Measurements from ENCODE around the gene IL10.

Gene IL10

DNA sequence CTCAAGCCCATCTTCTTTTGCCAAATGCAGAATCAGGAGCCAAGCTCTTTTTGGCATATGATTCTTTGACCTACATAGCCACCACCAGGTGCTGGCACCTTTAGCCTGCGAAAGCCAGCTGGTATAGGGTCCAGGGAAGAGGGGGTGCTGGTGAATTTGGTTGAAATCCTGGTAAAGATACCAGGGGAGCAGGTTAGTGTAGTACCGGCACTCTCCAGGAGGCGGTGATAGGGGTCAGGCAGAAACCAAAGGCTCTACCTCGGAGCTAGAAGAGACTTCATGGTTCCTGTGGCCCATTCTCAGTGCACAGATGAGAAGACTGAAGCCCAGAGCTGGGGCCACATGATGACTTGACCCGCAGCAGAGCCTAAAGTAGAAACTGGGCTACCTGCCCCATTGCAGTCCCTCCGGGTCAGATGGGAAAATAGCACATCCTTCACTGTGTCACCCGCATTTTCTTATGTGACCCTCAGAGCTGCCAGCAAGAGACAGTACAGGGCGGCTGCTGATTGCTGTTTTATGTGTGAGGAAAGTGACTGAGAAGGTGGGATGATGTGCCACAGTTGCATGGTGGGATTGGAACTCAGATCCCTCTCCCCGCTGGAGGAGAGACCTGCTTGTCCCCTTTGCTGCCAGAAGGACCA, 37.7 kb downstream of the IL10 start:
- Histone ChIP-seq H3K4me3 (ENCODE audit: low read depth, low read length) (no peak overlapping the region), H3K4me1 (peaks cover 4% of the 10 kb centered on the region), H3K9me3 (no peaks in the 10 kb centered on the region), H3K36me3 (peaks cover 2% of the 10 kb centered on the region), H3K27me3 (no peaks in the 10 kb centered on the region)
- TF ChIP-seq, protein P1, sequence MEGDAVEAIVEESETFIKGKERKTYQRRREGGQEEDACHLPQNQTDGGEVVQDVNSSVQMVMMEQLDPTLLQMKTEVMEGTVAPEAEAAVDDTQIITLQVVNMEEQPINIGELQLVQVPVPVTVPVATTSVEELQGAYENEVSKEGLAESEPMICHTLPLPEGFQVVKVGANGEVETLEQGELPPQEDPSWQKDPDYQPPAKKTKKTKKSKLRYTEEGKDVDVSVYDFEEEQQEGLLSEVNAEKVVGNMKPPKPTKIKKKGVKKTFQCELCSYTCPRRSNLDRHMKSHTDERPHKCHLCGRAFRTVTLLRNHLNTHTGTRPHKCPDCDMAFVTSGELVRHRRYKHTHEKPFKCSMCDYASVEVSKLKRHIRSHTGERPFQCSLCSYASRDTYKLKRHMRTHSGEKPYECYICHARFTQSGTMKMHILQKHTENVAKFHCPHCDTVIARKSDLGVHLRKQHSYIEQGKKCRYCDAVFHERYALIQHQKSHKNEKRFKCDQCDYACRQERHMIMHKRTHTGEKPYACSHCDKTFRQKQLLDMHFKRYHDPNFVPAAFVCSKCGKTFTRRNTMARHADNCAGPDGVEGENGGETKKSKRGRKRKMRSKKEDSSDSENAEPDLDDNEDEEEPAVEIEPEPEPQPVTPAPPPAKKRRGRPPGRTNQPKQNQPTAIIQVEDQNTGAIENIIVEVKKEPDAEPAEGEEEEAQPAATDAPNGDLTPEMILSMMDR (IDR thresholded peaks at IDR 0.05; ENCODE audit: low read depth, low read length) = peak; percentile 90
- peak; percentile 79 for DNase-seq

DNA sequence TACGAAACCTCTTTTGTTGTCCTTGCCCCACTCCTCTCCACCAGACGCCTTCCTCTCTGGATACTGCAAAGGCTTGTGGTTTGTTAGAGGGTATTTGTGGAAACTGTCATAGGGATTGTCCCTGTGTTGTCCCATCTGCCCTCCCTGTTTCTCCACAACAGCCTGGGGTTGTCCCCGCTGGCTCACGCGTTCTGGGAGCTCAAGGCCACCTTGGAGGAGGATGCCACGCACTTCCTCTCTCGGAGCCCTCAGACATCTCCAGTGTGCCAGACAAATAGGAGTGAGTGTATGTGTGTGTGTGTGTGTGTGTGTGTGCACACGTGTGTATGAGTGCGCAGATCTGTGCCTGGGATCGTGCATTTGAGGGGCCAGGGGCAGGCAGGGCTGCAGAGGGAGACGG, 39.3 kb downstream of the IL10 start:
- Histone ChIP-seq H3K9me3 (no peaks in the 10 kb centered on the region), H3K4me3 (ENCODE audit: low read depth, low read length) (no peak overlapping the region), H3K4me1 (peaks cover 4% of the 10 kb centered on the region), H3K36me3 (peaks cover 6% of the 10 kb centered on the region), H3K27me3 (no peaks in the 10 kb centered on the region)
- TF ChIP-seq, protein P1 (IDR thresholded peaks at IDR 0.05; ENCODE audit: low read depth, low read length) = no peak
- no peak for DNase-seq

DNA sequence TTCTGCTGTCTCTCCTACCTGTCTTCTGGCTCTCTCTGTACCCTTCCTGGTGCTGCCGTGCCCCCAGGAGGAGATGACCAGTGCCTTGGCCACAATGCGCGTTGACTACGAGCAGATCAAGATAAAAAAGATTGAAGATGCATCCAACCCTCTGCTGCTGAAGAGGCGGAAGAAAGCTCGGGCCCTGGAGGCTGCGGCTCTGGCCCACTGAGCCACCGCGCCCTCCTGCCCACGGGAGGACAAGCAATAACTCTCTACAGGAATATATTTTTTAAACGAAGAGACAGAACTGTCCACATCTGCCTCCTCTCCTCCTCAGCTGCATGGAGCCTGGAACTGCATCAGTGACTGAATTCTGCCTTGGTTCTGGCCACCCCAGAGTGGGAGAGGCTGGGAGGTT, 39.8 kb downstream of the IL10 start:
- Histone ChIP-seq H3K9me3 (no peaks in the 10 kb centered on the region), H3K4me1 (peaks cover 4% of the 10 kb centered on the region), H3K36me3 (peaks cover 6% of the 10 kb centered on the region), H3K4me3 (ENCODE audit: low read depth, low read length) (no peak overlapping the region), H3K27me3 (no peaks in the 10 kb centered on the region)
- DNase-seq = no peak
- TF ChIP-seq, protein P1 (IDR thresholded peaks at IDR 0.05; ENCODE audit: low read depth, low read length) = no peak

DNA sequence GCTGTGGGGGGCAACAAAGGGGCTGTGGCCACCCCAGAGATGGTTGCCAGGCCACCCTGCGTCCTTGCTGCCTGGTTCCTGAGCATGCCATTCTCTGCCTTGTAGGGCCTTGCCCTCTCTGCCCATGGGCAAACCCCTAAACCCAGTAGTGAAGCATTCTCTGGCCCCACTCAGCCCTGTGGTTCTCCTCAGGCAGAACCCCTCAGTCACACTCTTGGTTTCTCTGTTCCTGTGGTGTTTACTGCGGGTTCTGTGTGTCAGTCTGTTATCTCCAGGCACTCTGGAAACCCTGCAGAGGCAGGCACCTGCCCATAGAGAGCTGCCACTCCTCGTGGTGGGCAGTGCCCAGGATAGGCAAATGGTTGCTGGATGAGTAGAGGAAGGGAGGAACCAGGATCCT, 42.8 kb downstream of the IL10 start:
- no peaks in the 10 kb centered on the region for H3K27me3 ChIP-seq
- TF ChIP-seq, protein P1 (IDR thresholded peaks at IDR 0.05; ENCODE audit: low read depth, low read length) = no peak
- H3K4me3 ChIP-seq (ENCODE audit: low read depth, low read length) = no peak overlapping the region
- H3K9me3 ChIP-seq = no peaks in the 10 kb centered on the region
- DNase-seq = no peak
- H3K4me1 ChIP-seq = peaks cover 6% of the 10 kb centered on the region
- peaks cover 6% of the 10 kb centered on the region for H3K36me3 ChIP-seq

DNA sequence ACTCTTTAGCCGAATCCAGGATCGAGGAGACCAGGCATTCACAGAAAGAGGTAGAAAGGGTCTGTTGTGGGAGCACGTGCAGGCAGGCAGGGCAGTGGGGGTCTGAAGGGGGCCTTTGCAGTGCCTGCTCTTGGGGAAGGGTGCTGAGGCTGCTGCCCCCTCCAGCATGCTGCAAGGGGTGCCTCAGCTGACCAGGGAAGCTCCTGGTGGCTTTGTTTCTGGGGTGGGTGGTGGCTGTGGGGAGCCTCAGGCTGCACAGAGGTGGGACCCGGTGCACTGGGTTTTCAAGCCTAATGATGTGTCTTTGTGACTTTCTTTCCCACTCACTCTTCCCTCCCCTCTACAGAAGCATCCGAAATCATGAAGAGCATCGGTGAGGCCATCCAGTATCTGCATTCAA, 43.2 kb downstream of the IL10 start:
- Histone ChIP-seq H3K36me3 (peaks cover 6% of the 10 kb centered on the region), H3K9me3 (no peaks in the 10 kb centered on the region), H3K27me3 (no peaks in the 10 kb centered on the region), H3K4me1 (peaks cover 6% of the 10 kb centered on the region), H3K4me3 (ENCODE audit: low read depth, low read length) (no peak overlapping the region)
- TF ChIP-seq, protein P1 (IDR thresholded peaks at IDR 0.05; ENCODE audit: low read depth, low read length) = no peak
- no peak for DNase-seq

DNA sequence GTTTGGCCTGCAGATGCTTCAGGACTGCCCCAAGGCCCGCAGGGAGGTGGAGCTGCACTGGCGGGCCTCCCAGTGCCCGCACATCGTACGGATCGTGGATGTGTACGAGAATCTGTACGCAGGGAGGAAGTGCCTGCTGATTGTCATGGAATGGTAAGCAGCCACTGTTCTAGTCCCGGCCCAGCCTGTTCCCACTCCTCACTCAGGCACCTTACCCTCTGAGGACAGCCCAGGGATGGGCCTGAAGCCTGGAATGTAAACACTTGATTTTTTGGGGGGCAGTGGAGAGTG, 43.7 kb downstream of the IL10 start:
- Histone ChIP-seq H3K4me1 (peaks cover 6% of the 10 kb centered on the region), H3K4me3 (ENCODE audit: low read depth, low read length) (no peak overlapping the region), H3K9me3 (no peaks in the 10 kb centered on the region), H3K27me3 (no peaks in the 10 kb centered on the region), H3K36me3 (peaks cover 6% of the 10 kb centered on the region)
- no peak for DNase-seq
- TF ChIP-seq, protein P1 (IDR thresholded peaks at IDR 0.05; ENCODE audit: low read depth, low read length) = no peak

Data from BE2C (cell line).